ENCODE results near the gene BMAL1. TPM values are rescaled to one million over a fixed set of nuclear protein-coding genes. Genes with fewer than 3 reads are reported as not detected.

The BMAL1 gene
- total RNA-seq, 1 experiment from 2014 or later = 10.9 TPM

- Histone ChIP-seq H4K20me1 (ENCODE audit: low read length) (no peaks in the 10 kb centered on the region), H3K9me3 (ENCODE audit: low read length) (no peaks in the 10 kb centered on the region), H3K4me2 (ENCODE audit: low read length) (no peak overlapping the region), H3K4me3 (ENCODE audit: low read length) (no peak overlapping the region), H3K9me2 (replicated peaks; ENCODE audit: low read length) (no peaks in the 10 kb centered on the region), H3K4me1 (ENCODE audit: insufficient read depth, low read length) (no peaks in the 10 kb centered on the region), H3F3A (ENCODE audit: low read length, unreplicated experiment) (no peaks in the 10 kb centered on the region), H3K9ac (ENCODE audit: low read length) (no peak overlapping the region), H3K27ac (ENCODE audit: low read length) (no peak overlapping the region), H3K79me2 (ENCODE audit: low read length) (no peaks in the 10 kb centered on the region), H3K27me3 (ENCODE audit: low read length) (no peaks in the 10 kb centered on the region), H2AFZ (ENCODE audit: low read length) (no peak overlapping the region), H3K36me3 (ENCODE audit: low read depth, low read length) (peaks cover 7% of the 10 kb centered on the region; the same call in 1 of the 2 replicates)
- DNase-seq (peak; percentile 52), ATAC-seq (peak; percentile 60)
- intact Hi-C loops (cut with micrococcal nuclease) = loop anchor here (1.0 kb wide), 1 partner anchor 202 kb away; no protein-coding TSS in a partner anchor
- no TSS peak for BruUV-seq (replicated peaks)
- CTCF ChIA-PET = interaction anchor here (0.6 to 1.4 kb wide), 8 partner anchors 14 to 497 kb away, joined by 3 to 10 read pairs (median 3); no protein-coding TSS in a partner anchor
- POLR2A ChIA-PET (ENCODE audit: unreplicated experiment) = no interaction called here
- TF ChIP-seq CTCF (conservative IDR thresholded peaks at IDR 0.05; ENCODE audit: low read depth, low read length) = peak; percentile 78
- no peak for TF ChIP-seq EZH2 (IDR thresholded peaks at IDR 0.05; ENCODE audit: low read length, unreplicated experiment)
Measured at GRCh38 chr11:13384908-13385640, 107.5 kb downstream of the BMAL1 start.

- BruUV-seq (replicated peaks) = no TSS peak
- no peak overlapping the region for H3K27ac ChIP-seq (ENCODE audit: low read length)
- H3K9me3 ChIP-seq (ENCODE audit: low read length) = no peaks in the 10 kb centered on the region
- TF ChIP-seq CTCF (conservative IDR thresholded peaks at IDR 0.05; ENCODE audit: low read depth, low read length) = no peak
- no peak for TF ChIP-seq EZH2phosphoT487 (IDR thresholded peaks at IDR 0.05; ENCODE audit: borderline replicate concordance, low read length)
- TF ChIP-seq EZH2 (IDR thresholded peaks at IDR 0.05; ENCODE audit: low read length, unreplicated experiment) = no peak
- no peaks in the 10 kb centered on the region for H3K27me3 ChIP-seq (ENCODE audit: low read length)
- no peaks in the 10 kb centered on the region for H3F3A ChIP-seq (ENCODE audit: low read length, unreplicated experiment)
- POLR2A ChIA-PET (ENCODE audit: unreplicated experiment) = no interaction called here
- H3K4me1 ChIP-seq (ENCODE audit: insufficient read depth, low read length) = no peaks in the 10 kb centered on the region
- H2AFZ ChIP-seq (ENCODE audit: low read length) = no peak overlapping the region
- intact Hi-C loops (cut with micrococcal nuclease) = no loop called here
- no peaks in the 10 kb centered on the region for H3K9me2 ChIP-seq (replicated peaks; ENCODE audit: low read length)
- H4K20me1 ChIP-seq (ENCODE audit: low read length) = no peaks in the 10 kb centered on the region
- no peak overlapping the region for H3K9ac ChIP-seq (ENCODE audit: low read length)
- no peaks in the 10 kb centered on the region for H3K79me2 ChIP-seq (ENCODE audit: low read length)
- DNase-seq (no peak), ATAC-seq (peak; percentile 27; the same call in 1 of the 2 replicates)
- no peak overlapping the region for H3K4me3 ChIP-seq (ENCODE audit: low read length)
- CTCF ChIA-PET = interaction anchor here (0.7 kb wide), 1 partner anchor 8 kb away, joined by 3 read pairs; no protein-coding TSS in a partner anchor
- peaks cover 7% of the 10 kb centered on the region; the same call in 1 of the 2 replicates for H3K36me3 ChIP-seq (ENCODE audit: low read depth, low read length)
- no peak overlapping the region for H3K4me2 ChIP-seq (ENCODE audit: low read length)
Measured at GRCh38 chr11:13386567-13386966, 109.0 kb downstream of the BMAL1 start.

- H3K36me3 ChIP-seq (ENCODE audit: low read depth, low read length) = peaks cover 7% of the 10 kb centered on the region; the same call in 1 of the 2 replicates
- H3K4me2 ChIP-seq (ENCODE audit: low read length) = no peak overlapping the region
- no peaks in the 10 kb centered on the region for H3K79me2 ChIP-seq (ENCODE audit: low read length)
- CTCF ChIA-PET = no interaction called here
- DNase-seq (no peak), ATAC-seq (no peak)
- H3F3A ChIP-seq (ENCODE audit: low read length, unreplicated experiment) = no peaks in the 10 kb centered on the region
- intact Hi-C loops (cut with micrococcal nuclease) = no loop called here
- H3K4me1 ChIP-seq (ENCODE audit: insufficient read depth, low read length) = no peaks in the 10 kb centered on the region
- H3K27ac ChIP-seq (ENCODE audit: low read length) = no peak overlapping the region
- POLR2A ChIA-PET (ENCODE audit: unreplicated experiment) = no interaction called here
- no TSS peak for BruUV-seq (replicated peaks)
- no peak overlapping the region for H3K4me3 ChIP-seq (ENCODE audit: low read length)
- H3K9me2 ChIP-seq (replicated peaks; ENCODE audit: low read length) = no peaks in the 10 kb centered on the region
- no peak for TF ChIP-seq CTCF (conservative IDR thresholded peaks at IDR 0.05; ENCODE audit: low read depth, low read length)
- no peak for TF ChIP-seq EZH2 (IDR thresholded peaks at IDR 0.05; ENCODE audit: low read length, unreplicated experiment)
- TF ChIP-seq EZH2phosphoT487 (IDR thresholded peaks at IDR 0.05; ENCODE audit: borderline replicate concordance, low read length) = no peak
- H3K27me3 ChIP-seq (ENCODE audit: low read length) = no peaks in the 10 kb centered on the region
- no peaks in the 10 kb centered on the region for H4K20me1 ChIP-seq (ENCODE audit: low read length)
- no peak overlapping the region for H2AFZ ChIP-seq (ENCODE audit: low read length)
- no peaks in the 10 kb centered on the region for H3K9me3 ChIP-seq (ENCODE audit: low read length)
- H3K9ac ChIP-seq (ENCODE audit: low read length) = no peak overlapping the region
Measured at GRCh38 chr11:13388741-13389140, 111.2 kb downstream of the BMAL1 start.
